SK-N-MC (cell line): ENCODE data around the gene ZNF625.

Experiments used
- EZH2 ChIP-seq: fragments of 200-600 bp; sonication (generic); IDR thresholded peaks from one replicate; pipeline ENCODE4 v1.6.1; 2017; ENCODE audit warnings: antibody characterized with exemption
- POLR2AphosphoS5 ChIP-seq: IDR thresholded peaks from 2 replicates; pipeline ENCODE4 v1.6.1; 2012; ENCODE audit warnings: mild to moderate bottlenecking, low read depth, low read length, borderline replicate concordance

DNA sequence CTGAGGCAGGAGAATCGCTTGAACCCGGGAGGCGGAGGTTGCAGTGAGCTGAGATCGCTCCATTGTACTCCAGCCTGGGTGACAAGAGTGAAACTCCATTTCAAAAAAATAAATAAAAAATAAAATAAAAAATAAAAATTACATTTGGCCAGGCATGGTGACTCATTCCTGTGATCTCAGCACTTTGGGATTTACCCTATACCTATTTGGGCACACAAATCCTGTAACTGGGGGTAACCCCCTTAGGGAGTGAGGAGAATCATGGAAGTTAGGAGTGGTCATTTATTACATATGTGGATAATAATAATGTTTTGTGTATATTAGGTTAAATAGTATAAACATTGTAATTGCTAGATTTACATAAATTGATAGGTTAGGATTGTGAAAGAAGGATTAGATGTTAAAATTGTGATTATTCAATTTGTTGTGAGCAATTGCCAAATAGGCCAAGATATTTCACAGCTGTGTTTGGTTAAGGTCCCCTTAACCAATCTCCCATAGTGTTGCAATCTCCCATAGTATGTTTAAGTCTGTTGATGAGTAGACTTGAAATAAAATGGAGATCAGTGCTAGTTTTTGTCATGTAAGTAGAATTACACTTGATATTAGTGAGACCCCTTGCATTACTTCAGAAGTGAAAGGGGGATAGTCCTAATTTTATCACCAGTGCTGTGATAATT is 61.3 kb downstream of the ZNF625 start:
- TF ChIP-seq EZH2 (no peak), POLR2AphosphoS5 (no peak)
